Loucy (cell line): ENCODE measurements around the gene LTBP2.

ENCODE experiments used
- H2AFZ ChIP-seq: fragments of 200-600 bp; sonication (generic); 2 replicates; pipeline ENCODE4 v1.6.0; 2016; ENCODE audit warnings: antibody characterized with exemption, mild to moderate bottlenecking, low read length, moderate library complexity
- H3F3A ChIP-seq: fragments of 200-600 bp; 2 replicates; pipeline ENCODE4 v1.6.0; 2016; ENCODE audit warnings: antibody characterized with exemption, low read depth, mild to moderate bottlenecking
- H3K27me3 ChIP-seq: fragments of 200-600 bp; sonication (generic); 2 replicates; pipeline ENCODE4 v1.6.1; 2014; ENCODE audit warnings: low read length, mild to moderate bottlenecking; ENCODE audit not compliant: insufficient read depth, poor library complexity, severe bottlenecking
- H3K36me3 ChIP-seq: fragments of 200-600 bp; sonication (generic); 2 replicates; pipeline ENCODE4 v1.6.1; 2016; ENCODE audit warnings: low read length; ENCODE audit not compliant: insufficient read depth
- H3K4me1 ChIP-seq: fragments of 200-600 bp; sonication (generic); 2 replicates; pipeline ENCODE4 v1.5.1; 2014; ENCODE audit warnings: low read length, mild to moderate bottlenecking; ENCODE audit not compliant: insufficient read depth, poor library complexity, severe bottlenecking
- H3K4me2 ChIP-seq: fragments of 200-600 bp; sonication (generic); 2 replicates; pipeline ENCODE4 v1.6.0; 2014; ENCODE audit warnings: antibody characterized with exemption, low read length, low read depth, mild to moderate bottlenecking; ENCODE audit not compliant: poor library complexity, severe bottlenecking
- H3K4me3 ChIP-seq: fragments of 200-600 bp; sonication (generic); 2 replicates; pipeline ENCODE4 v1.5.1; 2014; ENCODE audit warnings: low read length, mild to moderate bottlenecking, mixed read lengths; ENCODE audit not compliant: poor library complexity, severe bottlenecking
- H3K79me2 ChIP-seq: fragments of 200-600 bp; sonication (generic); 2 replicates; pipeline ENCODE4 v1.6.1; 2014; ENCODE audit warnings: low read length; ENCODE audit not compliant: insufficient read depth
- H3K9ac ChIP-seq: fragments of 200-600 bp; sonication (generic); 2 replicates; pipeline ENCODE4 v1.6.0; 2014; ENCODE audit warnings: mild to moderate bottlenecking, low read depth, low read length, moderate library complexity; ENCODE audit not compliant: poor library complexity, severe bottlenecking
- H3K9me2 ChIP-seq: fragments of 200-600 bp; sonication (generic); replicated peaks from 2 replicates; pipeline ENCODE4 v1.6.1; 2016; ENCODE audit warnings: low read depth, low read length, mixed read lengths
- H3K9me3 ChIP-seq: fragments of 200-600 bp; sonication (generic); 2 replicates; pipeline ENCODE4 v1.6.1; 2014; ENCODE audit warnings: mild to moderate bottlenecking, antibody characterized with exemption, low read length, low read depth; ENCODE audit not compliant: insufficient read depth
- H4K20me1 ChIP-seq: fragments of 200-600 bp; sonication (generic); 2 replicates; pipeline ENCODE4 v1.6.0; 2014; ENCODE audit warnings: antibody characterized with exemption, low read length, mild to moderate bottlenecking; ENCODE audit not compliant: insufficient read depth, poor library complexity, severe bottlenecking
- EZH2phosphoT487 ChIP-seq: fragments of 200-600 bp; IDR thresholded peaks from 2 replicates; pipeline ENCODE4 v1.6.1; 2018; ENCODE audit warnings: antibody characterized with exemption, mild to moderate bottlenecking, moderate library complexity, borderline replicate concordance
- TF ChIP-seq, protein P1 (sequence below): fragments of 200-600 bp; sonication (generic); conservative IDR thresholded peaks from 2 replicates; pipeline ENCODE4 v1.5.1; 2014; ENCODE audit warnings: mild to moderate bottlenecking, antibody characterized with exemption, low read length

Gene LTBP2

DNA sequence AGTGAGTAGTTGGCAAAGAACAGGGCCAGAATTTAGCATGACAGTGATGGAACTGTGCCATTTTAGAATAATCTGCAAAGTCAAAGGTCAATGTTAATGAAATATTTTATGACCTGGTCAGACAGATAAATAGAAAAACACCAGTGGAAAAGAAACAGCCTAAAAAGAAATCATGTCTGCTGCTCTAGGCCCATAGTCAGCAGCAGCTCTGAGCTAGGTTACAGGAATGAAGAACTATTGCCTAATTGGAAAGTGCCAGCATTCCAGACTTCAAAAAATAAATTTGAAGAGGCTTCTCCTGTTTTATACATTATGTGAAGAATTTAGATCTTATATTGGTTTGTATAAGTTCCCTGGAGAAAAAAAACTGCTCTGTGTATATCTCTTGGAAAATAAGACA is 128.7 kb downstream of the LTBP2 start:
- TF ChIP-seq, protein P1, sequence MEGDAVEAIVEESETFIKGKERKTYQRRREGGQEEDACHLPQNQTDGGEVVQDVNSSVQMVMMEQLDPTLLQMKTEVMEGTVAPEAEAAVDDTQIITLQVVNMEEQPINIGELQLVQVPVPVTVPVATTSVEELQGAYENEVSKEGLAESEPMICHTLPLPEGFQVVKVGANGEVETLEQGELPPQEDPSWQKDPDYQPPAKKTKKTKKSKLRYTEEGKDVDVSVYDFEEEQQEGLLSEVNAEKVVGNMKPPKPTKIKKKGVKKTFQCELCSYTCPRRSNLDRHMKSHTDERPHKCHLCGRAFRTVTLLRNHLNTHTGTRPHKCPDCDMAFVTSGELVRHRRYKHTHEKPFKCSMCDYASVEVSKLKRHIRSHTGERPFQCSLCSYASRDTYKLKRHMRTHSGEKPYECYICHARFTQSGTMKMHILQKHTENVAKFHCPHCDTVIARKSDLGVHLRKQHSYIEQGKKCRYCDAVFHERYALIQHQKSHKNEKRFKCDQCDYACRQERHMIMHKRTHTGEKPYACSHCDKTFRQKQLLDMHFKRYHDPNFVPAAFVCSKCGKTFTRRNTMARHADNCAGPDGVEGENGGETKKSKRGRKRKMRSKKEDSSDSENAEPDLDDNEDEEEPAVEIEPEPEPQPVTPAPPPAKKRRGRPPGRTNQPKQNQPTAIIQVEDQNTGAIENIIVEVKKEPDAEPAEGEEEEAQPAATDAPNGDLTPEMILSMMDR, result no peak
- TF ChIP-seq EZH2phosphoT487, result no peak
- H4K20me1 ChIP-seq, result no peaks in the 10 kb centered on the region
- no peak overlapping the region for H3K9ac ChIP-seq
- H3K9me2 ChIP-seq, result no peaks in the 10 kb centered on the region
- no peak overlapping the region for H3K4me3 ChIP-seq
- H3K9me3 ChIP-seq, result no peaks in the 10 kb centered on the region
- no peaks in the 10 kb centered on the region for H3K79me2 ChIP-seq
- H3K36me3 ChIP-seq, result peaks cover 31% of the 10 kb centered on the region
- H3K4me2 ChIP-seq, result no peak overlapping the region
- no peak overlapping the region for H2AFZ ChIP-seq
- no peaks in the 10 kb centered on the region for H3K4me1 ChIP-seq
- no peaks in the 10 kb centered on the region for H3F3A ChIP-seq
- no peaks in the 10 kb centered on the region for H3K27me3 ChIP-seq

- Histone ChIP-seq H4K20me1 (no peaks in the 10 kb centered on the region), H3K79me2 (no peaks in the 10 kb centered on the region), H3K27me3 (no peaks in the 10 kb centered on the region), H3K36me3 (peaks cover 31% of the 10 kb centered on the region), H3K9me3 (no peaks in the 10 kb centered on the region), H3K4me1 (no peaks in the 10 kb centered on the region), H3F3A (no peaks in the 10 kb centered on the region), H3K9me2 (no peaks in the 10 kb centered on the region), H3K4me2 (no peak overlapping the region), H3K4me3 (no peak overlapping the region), H3K9ac (no peak overlapping the region), H2AFZ (no peak overlapping the region)
- TF ChIP-seq, protein P1, result no peak
- no peak for TF ChIP-seq EZH2phosphoT487
Observed at GRCh38 chr14:74482571-74482970, 129.5 kb downstream of the LTBP2 start.

DNA sequence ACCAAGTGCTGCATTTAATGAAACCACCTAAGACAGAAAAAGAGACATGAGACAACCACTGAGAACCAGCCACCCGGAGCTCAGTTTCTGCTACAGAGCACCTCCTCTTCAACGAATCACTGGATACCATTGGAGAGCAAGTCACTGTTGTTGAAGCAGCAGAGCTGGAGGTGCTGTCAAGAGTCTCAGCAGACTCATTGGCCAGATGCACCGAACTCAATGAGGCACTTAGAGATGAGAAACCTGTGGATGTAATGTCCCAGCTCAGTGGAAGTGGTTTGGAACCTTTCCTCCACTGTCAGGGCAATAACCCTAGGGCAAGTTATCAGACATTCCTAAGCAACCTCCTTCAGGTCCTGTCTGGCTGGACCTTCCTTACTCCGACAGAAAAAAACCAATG is 132.0 kb downstream of the LTBP2 start:
- no peaks in the 10 kb centered on the region for H4K20me1 ChIP-seq

More for the DNA sequence above, 132.0 kb downstream of the LTBP2 start:
- no peaks in the 10 kb centered on the region for H3F3A ChIP-seq
- no peaks in the 10 kb centered on the region for H3K79me2 ChIP-seq
- H3K9ac ChIP-seq, result no peak overlapping the region
- H2AFZ ChIP-seq, result no peak overlapping the region
- no peak overlapping the region for H3K4me3 ChIP-seq
- no peak overlapping the region for H3K4me2 ChIP-seq
- no peaks in the 10 kb centered on the region for H3K4me1 ChIP-seq
- H3K9me2 ChIP-seq, result no peaks in the 10 kb centered on the region
- H3K36me3 ChIP-seq, result peaks cover 31% of the 10 kb centered on the region
- TF ChIP-seq, protein P1, result no peak
- no peak for TF ChIP-seq EZH2phosphoT487
- H3K9me3 ChIP-seq, result no peaks in the 10 kb centered on the region
- H3K27me3 ChIP-seq, result no peaks in the 10 kb centered on the region
